Occipital lobe (tissue), 3 donors: ENCODE data around the gene NUDCD2. TPM values are rescaled to one million over a fixed set of nuclear protein-coding genes. Genes with fewer than 3 reads are reported as not detected.
"Not testable (repeated sequence)": the region's sequence is repeated elsewhere in the genome, so short reads cannot be mapped to it uniquely, and the experiment has no call there.

Experiments
- DNase-seq: peaks from one replicate; lab custom pipeline; 2025; lab: John Stamatoyannopoulos, UW
- small RNA-seq: library from RNA; depleted of rRNA; stranded (forward); fragments of <200 nt; gene quantifications from one replicate; pipeline ENCODE3, GENCODE V24; 2014
- total RNA-seq: library from RNA; depleted of rRNA; stranded (reverse); fragments of >200 nt; gene quantifications from one replicate; pipeline ENCODE4 v1.2.3, GENCODE V29; 2014

The NUDCD2 gene
- total RNA-seq, 1 donor from 2014 or later = 25.1 TPM

DNA sequence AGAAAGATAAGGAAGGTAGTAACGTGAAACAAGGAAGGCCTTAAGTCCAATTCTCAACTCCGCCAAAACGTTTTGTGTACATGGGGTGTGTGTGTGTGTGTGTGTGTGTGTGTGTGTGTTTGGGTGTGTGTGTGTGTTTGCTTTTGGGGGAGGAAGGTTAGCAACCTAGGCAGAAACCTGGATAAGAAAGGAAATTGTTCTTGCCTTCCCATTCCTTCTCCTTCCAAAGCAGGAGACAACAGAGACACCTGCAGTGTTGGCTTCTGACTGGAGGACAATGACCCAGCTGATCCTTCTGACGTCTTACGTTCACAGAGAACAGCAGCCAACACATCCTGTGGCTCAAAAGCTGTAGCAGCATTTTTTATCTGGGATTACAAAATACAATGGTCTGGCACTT, 26.6 kb downstream of the NUDCD2 start:
- no peak for DNase-seq

DNA sequence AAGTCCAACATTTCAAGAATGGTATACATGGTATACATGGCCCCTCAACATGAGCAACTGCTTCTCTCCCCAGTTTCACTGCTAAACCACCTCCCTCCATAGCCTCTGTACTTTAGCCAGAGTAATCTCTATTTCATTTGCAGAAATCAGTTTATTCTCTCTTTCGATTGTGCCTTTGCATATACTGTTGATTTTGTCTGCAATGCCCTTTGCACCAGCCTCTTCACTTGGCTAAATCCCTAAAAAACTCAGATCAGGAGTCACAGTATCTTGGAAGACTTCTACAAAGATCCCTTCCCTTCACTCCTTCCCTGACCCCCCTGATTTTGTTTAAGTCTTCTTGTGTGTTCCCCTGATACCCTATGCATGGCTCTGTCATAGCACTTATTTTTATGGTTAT, 27.4 kb downstream of the NUDCD2 start:
- DNase-seq = no peak

GRCh38 chr5:163426128-163426527, 33.8 kb downstream of the NUDCD2 start:
- not testable (repeated sequence) for DNase-seq

GRCh38 chr5:163424836-163425235, 35.1 kb downstream of the NUDCD2 start:
- no peak for DNase-seq

DNA sequence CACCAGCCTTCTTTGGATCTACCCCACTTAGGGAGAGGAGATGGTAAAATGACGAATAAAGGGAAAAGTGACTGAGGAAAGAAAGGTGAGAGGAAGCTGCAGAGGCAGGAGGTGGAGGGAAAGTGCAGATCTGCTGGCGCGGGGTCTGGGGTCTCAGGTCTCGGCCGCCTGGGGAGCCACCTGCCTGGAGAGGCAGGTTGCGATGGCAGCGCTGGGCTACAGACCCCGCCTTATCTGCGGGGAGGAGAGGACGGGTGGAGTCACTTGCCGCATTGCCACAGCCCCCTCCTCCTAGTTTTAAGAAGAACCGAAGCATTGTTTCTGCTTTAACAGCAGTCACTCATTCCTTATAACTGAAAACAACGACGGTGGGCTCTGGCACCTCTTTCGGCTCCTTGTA, 44.2 kb downstream of the NUDCD2 start:
- not testable (repeated sequence) for DNase-seq

DNA sequence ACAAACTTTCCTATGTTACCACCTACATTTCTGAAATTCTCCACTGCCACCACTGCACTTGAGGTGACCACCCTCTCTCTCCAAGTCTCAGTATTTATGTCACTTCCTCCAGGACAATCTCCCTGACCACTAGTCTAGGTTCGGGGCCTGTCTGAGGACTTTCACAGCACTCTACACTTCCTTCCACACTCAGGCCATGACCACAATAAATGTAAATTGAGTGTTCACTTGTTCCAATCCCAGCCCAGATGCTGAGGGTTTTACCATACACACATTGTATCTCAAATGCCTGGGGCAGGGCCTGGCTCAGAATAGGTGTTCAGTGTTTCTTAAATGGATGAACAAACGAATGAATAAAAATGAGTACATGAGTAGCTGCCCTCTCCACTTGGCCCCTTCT, 49.4 kb downstream of the NUDCD2 start:
- no peak for DNase-seq

- DNase-seq = no peak
Measured at GRCh38 chr5:163409384-163409783, 50.5 kb downstream of the NUDCD2 start.

DNA sequence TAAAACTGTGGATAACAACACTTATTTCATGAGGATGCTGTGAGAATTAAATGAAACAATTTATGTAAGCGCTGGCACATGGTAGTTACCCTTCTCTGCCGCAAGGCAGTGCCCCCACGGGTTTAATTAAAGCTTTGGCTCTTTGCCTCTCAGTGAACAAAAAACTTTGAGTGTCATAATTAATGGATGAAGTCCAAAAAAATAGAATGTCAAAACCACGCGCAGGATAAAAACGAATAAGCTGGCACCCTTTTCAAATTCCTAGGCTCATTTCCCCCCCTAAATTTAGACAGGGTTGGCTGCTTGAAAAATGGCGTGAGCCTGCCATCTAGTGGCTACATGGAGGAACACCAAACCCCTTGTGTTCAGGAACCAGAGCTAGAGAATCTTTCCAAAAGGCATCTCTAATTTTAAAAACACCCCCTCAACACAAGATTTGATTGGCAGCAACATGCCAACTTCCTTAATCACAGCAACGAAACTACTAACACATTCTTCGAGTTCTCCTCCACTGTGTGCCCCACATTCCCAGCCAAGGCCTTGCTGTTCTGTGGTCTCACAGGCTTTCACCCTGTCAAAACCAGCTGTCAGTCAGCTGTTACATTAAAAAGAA, 51.5 kb downstream of the NUDCD2 start:
- peak; percentile 69 for DNase-seq

DNA sequence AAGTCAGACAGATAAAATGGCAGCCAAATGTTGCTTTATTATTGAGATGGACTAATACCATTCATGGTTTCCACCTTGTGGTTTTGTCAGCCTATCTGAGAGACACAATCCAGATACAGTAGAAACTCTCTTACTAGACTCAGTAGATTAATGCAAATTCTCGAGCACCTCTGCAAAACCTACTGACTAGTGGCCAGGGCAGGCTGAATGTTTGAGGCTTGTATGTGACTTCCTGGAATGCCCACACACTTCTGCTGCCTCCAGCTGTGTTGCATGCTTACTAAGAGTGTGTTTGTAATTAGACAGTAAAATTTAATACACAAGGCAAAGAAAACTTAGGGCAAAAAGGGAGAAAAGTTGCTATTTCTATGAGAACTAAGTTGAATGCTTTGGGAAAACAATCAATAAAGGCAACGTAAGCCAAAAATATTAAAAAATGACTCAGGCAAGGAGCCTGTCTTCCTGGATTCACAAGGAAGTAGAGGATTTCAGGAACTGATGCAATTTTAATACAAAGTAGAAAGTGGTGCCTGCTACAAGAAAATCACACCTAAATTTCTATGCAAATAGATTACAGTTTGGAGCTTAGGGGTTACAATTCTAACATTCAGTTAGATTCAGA, 52.8 kb downstream of the NUDCD2 start:
- DNase-seq = no peak

- DNase-seq = no peak
Measured at GRCh38 chr5:163404364-163405173, 55.3 kb downstream of the NUDCD2 start.

DNA sequence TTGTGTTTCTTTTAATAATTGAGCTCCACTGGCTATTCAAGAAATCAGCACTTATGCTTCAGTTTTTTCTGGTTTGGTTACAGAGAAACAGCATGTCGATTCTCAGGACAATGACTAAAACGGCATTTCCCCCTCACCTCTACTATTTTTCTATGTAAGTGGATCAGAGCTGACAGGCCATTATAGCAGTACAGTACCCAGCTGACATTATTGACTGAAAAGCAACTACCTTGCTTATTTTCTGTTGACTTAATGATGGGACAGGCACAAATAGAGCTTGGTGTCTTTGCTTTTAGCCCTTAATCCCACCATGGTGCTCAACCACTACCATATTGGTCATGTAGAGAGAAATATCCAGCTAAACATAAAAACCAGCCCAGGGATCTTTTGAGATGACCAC, 57.9 kb downstream of the NUDCD2 start:
- DNase-seq = no peak

GRCh38 chr5:163401271-163401670, 58.6 kb downstream of the NUDCD2 start:
- DNase-seq = no peak

GRCh38 chr5:163399923-163400322, 60.0 kb downstream of the NUDCD2 start:
- no peak for DNase-seq

- no peak for DNase-seq
Measured at GRCh38 chr5:163397354-163397753, 62.5 kb downstream of the NUDCD2 start.

DNA sequence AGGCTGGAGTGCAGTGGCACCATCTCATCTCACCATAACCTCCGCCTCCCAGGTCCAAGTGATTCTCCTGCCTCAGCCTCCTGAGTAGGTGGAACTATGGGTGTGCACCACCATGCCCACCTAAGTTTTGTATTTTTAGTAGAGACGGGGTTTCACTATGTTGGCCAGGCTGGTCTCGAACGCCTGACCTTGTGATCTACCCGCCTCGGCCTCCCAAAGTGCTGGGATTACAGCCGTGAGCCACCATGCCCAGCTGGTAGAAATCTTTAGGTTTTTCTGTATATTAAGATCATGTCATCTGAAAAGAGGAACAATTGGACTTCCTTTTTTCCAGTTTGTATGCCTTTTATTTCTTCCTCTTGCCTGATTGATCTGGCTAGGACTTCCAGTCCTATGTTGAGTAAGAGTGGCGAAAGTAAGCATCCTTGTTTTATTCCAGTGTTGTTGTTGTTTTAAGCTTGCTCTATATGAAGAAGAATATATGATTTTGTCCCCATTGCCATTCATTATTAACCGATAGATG, 63.0 kb downstream of the NUDCD2 start:
- DNase-seq = not testable (repeated sequence)

Small RNAs within 50 kb of the gene (small RNA-seq; reads per million reads assigned to genes)
- not detected for gene AC008723.1

Other genes starting within 250 kb of the NUDCD2 start
- 145 TPM for gene CCNG1, start 22.5 kb downstream of the NUDCD2 start, total RNA-seq
- gene HMMR, start 530 bp upstream of the NUDCD2 start, total RNA-seq = 3.0 TPM
- 47.7 TPM for gene MAT2B, start 45.5 kb upstream of the NUDCD2 start, total RNA-seq